Hepatic stellate cell (primary cell): ENCODE measurements around the gene MRPL1.
"Not testable (repeated sequence)": the region's sequence is repeated elsewhere in the genome, so short reads cannot be mapped to it uniquely, and the experiment has no call there.

Experiments
- DNase-seq: peaks from one replicate; pipeline ENCODE4 v3.0.0; 2011; ENCODE audit warnings: low spot score

Gene MRPL1

DNA sequence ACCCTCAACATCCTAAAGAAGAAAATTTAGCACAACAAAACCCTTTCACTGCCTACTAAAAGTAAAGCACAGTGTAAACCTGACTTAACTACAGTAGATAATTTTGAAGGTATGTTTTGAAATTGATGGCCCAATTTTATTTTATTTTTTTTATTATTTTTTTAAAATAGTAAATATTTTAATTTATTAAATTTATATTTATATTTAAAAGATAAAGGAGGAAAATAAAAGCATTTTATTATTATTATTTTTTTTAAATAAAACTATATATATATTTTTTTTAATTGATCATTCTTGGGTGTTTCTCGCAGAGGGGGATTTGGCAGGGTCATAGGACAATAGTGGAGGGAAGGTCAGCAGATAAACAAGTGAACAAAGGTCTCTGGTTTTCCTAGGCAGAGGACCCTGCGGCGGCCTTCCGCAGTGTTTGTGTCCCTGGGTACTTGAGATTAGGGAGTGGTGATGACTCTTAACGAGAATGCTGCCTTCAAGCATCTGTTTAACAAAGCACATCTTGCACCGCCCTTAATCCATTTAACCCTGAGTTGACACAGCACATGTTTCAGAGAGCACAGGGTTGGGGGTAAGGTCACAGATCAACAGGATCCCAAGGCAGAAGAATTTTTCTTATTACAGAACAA, 120.4 kb downstream of the MRPL1 start:
- not testable (repeated sequence) for DNase-seq

DNA sequence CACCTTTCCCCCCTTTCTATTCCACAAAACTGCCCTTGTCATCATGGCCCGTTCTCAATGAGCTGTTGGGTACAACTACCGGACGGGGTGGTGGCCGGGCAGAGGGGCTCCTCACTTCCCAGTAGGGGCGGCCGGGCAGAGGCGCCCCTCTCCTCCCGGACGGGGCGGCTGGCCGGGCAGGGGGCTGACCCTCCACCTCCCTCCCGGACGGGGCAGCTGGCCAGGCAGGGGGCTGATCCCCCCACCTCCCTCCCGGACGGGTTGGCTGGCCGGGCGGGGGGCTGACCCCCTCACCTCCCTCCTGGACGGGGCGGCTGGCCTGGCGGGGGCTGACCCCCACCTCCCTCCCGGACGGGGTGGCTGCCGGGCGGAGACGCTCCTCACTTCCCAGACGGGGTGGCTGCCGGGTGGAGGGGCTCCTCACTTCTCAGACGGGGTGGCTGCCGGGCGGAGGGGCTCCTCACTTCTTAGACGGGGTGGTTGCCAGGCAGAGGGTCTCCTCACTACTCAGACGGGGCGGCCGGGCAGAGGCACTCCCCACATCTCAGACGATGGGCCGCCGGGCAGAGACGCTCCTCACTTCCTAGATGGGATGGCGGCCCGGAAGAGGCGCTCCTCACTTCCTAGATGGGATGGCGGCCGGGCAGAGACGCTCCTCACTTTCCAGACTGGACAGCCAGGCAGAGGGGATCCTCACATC, 121.1 kb downstream of the MRPL1 start:
- DNase-seq = not testable (repeated sequence)

DNA sequence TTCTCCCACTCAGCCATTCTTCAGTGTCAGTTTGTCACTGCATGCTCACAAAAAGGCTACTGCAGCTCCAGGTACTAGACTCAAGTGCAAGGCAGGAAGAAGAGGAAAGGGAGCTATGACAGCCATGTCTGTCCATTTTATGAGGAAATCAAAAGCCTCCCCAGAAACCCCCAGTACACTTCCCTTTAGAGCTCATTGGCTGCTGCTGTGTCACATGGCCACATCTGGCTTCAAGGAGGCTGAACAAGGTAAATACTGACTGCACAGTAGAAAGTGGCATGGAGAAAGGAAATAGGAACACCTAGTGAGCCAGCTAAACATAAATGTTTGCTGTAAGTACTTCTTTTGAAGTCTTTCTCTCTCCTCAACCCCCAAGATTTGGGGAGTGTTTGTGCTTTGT, 127.3 kb downstream of the MRPL1 start:
- no peak for DNase-seq

DNA sequence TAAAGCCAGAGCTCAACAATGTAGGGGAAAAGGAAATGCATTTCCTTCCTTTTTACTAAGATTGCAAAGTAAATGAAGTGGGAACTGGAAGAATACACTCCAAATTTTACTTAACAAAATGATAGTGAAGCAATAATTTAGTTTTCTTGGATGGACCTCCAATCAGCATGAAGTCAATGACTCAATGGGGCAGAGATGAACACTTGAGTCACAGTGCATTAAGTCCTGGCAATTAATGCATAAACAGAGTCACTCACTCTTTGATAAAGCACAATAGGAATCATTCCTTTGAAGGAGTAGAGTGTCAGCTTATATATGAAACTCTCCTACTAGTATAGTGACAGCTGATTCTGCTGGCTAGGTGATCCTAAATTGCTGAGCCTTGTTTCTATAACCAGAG, 127.8 kb downstream of the MRPL1 start:
- DNase-seq = no peak

DNA sequence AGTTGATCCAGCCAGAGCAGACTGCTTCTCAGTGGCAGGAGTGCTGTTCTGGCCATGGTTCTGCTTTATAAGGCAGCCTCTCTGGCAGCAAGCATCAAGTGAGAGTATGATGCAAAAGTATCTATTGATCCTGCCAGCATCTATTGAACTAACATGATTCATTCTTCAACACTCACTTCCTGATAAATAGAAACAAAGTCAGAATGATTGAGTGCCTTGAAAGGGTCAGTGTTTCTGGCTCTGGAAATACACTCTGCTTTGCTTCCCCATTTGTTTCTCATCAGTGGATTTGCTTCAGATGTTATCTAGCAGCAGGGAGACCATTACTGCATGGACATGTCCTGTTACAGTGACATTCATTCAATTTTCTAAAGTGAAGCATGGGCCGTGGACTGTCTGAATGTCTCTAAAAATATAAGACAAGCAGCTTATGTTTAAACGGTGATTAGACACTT, 128.3 kb downstream of the MRPL1 start:
- no peak for DNase-seq

DNA sequence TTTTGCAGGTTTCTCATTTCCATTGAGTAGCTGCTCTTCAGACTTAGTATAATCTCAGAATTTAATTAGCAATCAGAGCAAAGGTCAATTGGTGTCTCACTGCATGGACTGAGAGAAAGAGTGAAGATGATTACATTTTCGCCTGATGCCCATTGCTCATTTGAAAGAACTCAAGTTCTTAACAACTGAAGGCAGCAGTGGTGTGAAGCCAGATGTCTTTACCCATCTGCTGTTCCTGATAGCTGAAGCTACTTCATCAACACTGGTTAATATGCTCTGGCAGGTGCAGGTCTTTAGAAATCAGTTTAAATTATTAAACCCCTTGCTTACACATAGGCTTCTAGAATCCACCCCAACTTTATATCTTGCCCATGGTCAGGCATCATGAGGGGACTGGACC, 130.0 kb downstream of the MRPL1 start:
- no peak for DNase-seq

DNA sequence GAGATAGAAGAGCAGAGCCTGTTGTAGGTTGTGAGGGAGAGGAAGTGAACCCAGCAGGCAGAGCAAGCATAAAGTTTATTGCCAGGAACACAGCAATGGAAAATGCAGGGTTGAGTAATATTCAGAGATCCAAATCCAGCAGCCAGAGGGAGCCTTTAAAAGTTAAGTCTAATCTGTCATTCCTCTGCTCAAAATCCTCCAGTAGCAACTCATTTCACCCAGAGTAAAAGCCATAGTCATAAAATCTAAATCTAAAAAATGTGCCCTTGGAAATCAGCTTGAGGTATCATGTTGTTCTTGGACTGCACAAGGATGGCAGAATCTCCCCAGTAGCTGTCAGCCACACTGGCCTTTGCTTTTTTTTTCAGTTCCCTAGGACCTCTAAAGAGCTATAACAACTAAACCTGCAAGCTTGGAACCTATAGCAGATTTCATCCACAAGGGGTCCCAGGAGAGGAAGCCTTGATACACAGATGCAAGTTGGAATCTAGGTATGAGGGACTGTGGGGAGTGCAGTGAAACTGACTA, 131.6 kb downstream of the MRPL1 start:
- peak; percentile 37 for DNase-seq

DNA sequence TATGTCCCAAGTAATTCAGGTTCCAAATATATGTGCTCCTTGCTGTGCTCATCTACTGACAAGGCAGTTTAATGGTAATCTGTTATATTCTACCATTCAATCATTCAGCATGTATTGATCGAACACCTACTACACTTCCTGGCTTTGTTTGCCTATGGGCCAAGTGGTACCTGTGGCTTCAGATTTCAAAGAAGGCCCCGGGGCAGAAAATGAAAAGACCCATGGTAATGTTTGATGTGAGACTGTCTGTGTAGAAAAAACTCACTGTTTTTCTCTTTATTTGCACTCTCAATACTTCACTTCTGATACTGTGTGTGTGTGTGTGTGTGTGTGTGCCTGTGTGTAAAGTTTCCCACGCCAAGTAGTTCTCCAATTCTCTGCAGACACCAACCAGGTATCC, 133.4 kb downstream of the MRPL1 start:
- no peak for DNase-seq

DNA sequence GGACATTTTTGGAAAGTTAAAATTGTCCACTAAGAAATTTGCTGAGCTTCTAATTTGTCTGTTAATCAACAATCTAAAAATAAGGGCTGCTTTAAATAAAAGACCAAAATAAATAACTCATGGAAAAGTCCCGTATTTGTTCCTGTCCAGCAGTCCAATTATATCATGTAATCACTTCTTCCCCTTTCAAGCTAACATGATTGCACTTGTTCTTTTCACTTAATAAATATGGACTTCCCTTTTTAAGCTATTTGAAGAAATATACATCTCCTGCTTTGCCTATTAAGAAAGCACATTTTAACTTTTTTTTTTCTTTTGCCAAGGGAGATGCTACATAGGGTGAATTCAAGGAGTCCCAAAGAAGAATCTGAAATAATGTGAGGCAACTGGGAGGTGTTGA, 138.9 kb downstream of the MRPL1 start:
- DNase-seq = no peak

DNA sequence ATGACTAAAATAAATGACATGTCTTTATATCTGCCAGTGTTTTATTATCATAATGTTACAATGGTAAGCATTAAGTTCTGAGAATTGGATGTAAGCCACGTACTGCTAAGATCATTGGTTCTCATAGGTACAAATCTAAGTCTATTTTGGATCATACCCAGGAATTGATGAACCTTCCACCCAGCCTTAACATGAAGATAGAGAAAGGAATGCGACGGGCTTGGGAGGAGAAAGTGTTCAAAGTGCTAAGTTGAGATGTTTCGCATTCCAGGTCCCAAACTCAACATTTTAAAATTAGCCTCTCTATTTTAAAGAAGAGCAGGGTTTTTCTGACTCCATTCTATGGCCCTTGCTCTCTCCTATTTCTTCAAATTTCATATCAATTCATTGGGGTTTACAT, 139.6 kb downstream of the MRPL1 start:
- DNase-seq = no peak
